Right renal pelvis (tissue), 4 donors: ENCODE data around the gene SEC14L5. TPM values are rescaled to one million over a fixed set of nuclear protein-coding genes. Genes with fewer than 3 reads are reported as not detected.
A peak's percentile ranks its signal among the peaks of the same experiment; 100 is the strongest.

ENCODE experiments used
- DNase-seq, 4 donors: peaks; one replicate each; pipeline ENCODE4 v3.0.0-alpha.2; 2013; ENCODE audit warnings: low read depth in 4 of 4, low spot score in 3 of 4, missing footprints in 1 of 4
- polyA plus RNA-seq, 4 donors: library from polyadenylated mRNA; unstranded; fragments of 120-200 nt; gene quantifications; one replicate each; pipeline ENCODE4 v1.2.1, GENCODE V29; 2013; ENCODE audit not compliant: insufficient read length in 4 of 4

SEC14L5 gene
- under 1 TPM; 0.14 to 0.36 (median 0.26) TPM for polyA plus RNA-seq

GRCh38 chr16:4957720-4958509, at the start of gene SEC14L5:
Gene SEC14L5 (plus strand): TSS chr16:4958330. CDS start chr16:4959324, 994 bp downstream.
- DNase-seq, result peak; percentile 86 to 93 (median 93)

GRCh38 chr16:4908854-4909401, 49.2 kb upstream of the SEC14L5 start:
- no peak for DNase-seq

- no peak for DNase-seq
Observed at GRCh38 chr16:4909825-4910224, 48.3 kb upstream of the SEC14L5 start.

GRCh38 chr16:4910828-4911227, 47.3 kb upstream of the SEC14L5 start:
- no peak for DNase-seq

- no peak for DNase-seq
Observed at GRCh38 chr16:4911970-4912386, 46.2 kb upstream of the SEC14L5 start.

GRCh38 chr16:4913130-4913773, 44.9 kb upstream of the SEC14L5 start:
- DNase-seq, result no peak

- DNase-seq, result no peak
Observed at GRCh38 chr16:4913774-4914525, 44.2 kb upstream of the SEC14L5 start.

- DNase-seq, result no peak
Observed at GRCh38 chr16:4914528-4915225, 43.5 kb upstream of the SEC14L5 start.

- DNase-seq, result no peak
Observed at GRCh38 chr16:4915226-4915761, 42.8 kb upstream of the SEC14L5 start.

GRCh38 chr16:4917117-4917516, 41.0 kb upstream of the SEC14L5 start:
- no peak for DNase-seq

- peak in 3 of 4 donors; percentile 38 to 59 (median 43) for DNase-seq
Observed at GRCh38 chr16:4918781-4919251, 39.3 kb upstream of the SEC14L5 start.

GRCh38 chr16:4920826-4921225, 37.3 kb upstream of the SEC14L5 start:
- no peak for DNase-seq

- DNase-seq, result no peak
Observed at GRCh38 chr16:4922721-4923342, 35.3 kb upstream of the SEC14L5 start.

GRCh38 chr16:4923853-4924252, 34.3 kb upstream of the SEC14L5 start:
- DNase-seq, result no peak

- no peak for DNase-seq
Observed at GRCh38 chr16:4924593-4925292, 33.4 kb upstream of the SEC14L5 start.

- DNase-seq, result no peak
Observed at GRCh38 chr16:4925293-4925607, 32.9 kb upstream of the SEC14L5 start.

- DNase-seq, result no peak
Observed at GRCh38 chr16:4925791-4926190, 32.3 kb upstream of the SEC14L5 start.

- DNase-seq, result no peak
Observed at GRCh38 chr16:4926928-4927327, 31.2 kb upstream of the SEC14L5 start.

- DNase-seq, result no peak
Observed at GRCh38 chr16:4927661-4928060, 30.5 kb upstream of the SEC14L5 start.
